Measurements from ENCODE around the gene ANTXRL. TPM values are rescaled to one million over a fixed set of nuclear protein-coding genes. Genes with fewer than 3 reads are reported as not detected.

The ANTXRL gene
- total RNA-seq, 4 donors from 2014 or later, result not detected

Other genes with a start within 250 kb of the ANTXRL start
- gene MSMB, start 240.7 kb upstream of the ANTXRL start, total RNA-seq, result not detected
- gene ANXA8L1, start 88.8 kb downstream of the ANTXRL start, total RNA-seq, result 1 to 10 TPM in 3 of 4 donors, not detected in 1; 7.3 to 9.0 (median 8.6) TPM
- gene NPY4R, start 179.0 kb downstream of the ANTXRL start, total RNA-seq, result under 1 TPM in 1 of 4 donors, not detected in 3; 0.63 TPM

All from tibial nerve (tissue), 4 donors.